NCI-H1436 treated with DMSO at 0.1 percent for 48 hours (cell line): ENCODE measurements around the gene CHID1.
A peak's percentile ranks its signal among the peaks of the same experiment; 100 is the strongest.

ENCODE experiments used
- DNase-seq: peaks from one replicate; lab custom pipeline; 2025; lab: John Stamatoyannopoulos, UW

The CHID1 gene

DNA sequence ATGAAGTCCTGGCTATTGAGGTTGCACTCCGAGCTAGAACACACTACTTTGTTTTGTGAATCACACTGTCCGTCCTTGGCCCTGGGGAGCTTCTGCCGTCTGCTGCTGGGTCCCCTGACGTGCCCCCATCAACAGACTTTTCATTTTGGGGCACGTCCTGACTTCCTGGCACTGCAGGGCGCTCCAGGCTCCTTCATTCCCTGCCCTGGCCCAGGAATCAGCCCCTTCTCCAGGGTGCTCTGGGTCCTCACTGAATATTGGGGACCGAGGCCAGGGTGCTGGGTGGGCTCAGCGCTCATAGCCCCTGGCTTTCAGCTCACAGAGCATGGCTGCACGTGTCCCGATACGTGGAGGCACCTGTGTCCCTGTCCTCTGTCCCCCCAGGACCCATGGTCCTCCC is 45.7 kb downstream of the CHID1 start:
- no peak for DNase-seq

DNA sequence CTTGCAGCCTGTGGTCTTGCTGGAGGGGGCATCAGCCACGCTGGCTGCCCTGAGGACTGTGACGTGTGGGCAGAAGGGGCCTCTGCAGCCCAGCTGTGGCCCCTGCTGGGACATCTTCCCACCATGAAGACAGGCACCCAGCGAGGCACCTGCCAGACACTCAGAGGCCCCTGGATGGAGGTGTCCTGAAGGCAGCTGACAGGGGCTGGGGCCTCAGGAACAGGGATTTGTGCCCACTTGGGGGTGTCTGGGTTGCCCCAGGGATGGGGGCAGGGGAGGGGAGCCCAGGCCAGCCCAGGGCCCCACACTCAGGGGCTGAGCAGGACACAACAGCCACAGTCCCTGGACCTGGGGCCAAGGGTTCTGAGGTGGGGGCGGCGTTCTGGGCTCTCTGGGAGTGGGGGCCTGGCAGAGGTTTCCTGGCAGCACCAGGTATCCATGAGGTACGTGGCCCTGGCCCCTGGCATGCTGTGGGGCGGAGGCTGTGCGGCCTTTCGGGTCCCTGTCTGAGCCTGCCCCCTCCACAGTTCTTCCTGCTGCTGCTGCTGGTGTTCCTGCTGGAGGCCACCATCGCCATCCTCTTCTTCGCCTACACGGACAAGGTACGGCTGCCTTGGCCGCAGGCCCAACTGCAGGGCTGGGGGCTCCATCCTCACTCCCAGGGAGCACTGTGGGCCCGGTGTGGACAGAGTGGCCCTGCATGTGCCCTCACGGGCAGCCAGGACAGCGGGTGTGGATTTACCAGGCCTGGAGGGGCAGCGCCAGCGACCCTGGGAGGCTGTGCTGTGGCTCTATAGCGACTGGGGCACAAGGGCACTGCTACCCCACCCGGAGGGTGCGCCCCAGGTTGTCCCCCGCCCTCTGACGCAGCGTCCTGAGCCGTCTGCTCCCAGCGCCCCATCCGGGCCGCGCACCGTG is 46.4 kb downstream of the CHID1 start:
- no peak for DNase-seq

DNA sequence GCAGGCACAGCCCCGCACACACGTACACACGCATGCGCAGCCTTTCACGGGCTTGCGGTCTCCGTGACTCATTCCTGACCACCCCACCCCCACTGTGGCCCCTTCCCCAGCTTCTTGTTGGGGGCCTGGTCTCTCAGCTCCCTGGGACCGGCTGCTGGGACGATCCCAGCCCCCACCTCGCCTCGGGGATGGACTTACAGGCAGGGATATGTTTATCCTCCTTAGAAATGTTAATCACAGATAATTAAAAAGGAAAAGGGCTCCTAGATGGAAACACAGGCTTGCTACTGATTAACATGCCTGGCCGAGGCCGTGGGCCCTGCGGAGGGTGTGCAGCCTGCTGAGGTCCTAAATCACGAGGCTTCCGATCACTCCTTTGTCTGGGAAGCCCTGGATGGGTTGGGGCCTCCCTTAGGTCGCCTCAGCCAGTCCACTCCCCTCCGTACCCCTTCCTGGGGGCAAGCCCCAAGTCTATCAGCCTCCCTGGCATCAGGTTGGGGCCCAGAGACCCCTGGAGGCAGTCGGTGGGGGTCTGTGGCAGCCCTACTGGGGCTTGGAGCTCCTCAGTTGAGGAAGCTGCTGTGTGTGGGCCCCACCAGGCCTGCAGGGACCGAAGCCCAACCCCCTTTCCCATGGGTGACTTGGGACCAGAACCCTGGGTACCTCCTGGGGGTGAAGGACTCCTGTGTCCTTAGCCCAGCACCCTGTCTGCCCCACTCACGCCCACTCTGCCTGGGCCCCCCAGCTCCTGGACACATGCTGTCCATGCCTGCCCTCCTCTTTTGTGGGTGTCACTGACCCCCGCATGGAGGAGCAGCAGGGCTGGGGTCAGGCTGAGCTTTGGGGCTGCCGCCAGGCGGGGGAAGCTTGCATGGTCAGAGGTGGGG is 47.3 kb downstream of the CHID1 start:
- no peak for DNase-seq

DNA sequence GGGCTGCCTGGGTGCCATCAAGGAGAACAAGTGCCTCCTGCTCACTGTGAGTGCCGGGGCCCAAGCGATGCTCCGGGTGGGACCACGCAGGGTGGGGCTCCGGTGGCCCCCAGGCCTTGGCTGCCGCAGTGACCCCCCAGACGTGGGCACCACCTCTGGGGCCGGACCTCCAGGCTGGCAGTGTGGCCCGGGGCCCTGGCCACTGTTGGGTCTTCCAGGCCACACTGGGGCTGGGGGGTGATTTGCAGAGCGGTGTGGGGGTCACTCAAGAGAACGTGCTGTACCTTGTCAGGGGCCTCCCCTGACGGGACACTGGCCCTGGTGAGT is 48.0 kb downstream of the CHID1 start:
- DNase-seq: no peak

DNA sequence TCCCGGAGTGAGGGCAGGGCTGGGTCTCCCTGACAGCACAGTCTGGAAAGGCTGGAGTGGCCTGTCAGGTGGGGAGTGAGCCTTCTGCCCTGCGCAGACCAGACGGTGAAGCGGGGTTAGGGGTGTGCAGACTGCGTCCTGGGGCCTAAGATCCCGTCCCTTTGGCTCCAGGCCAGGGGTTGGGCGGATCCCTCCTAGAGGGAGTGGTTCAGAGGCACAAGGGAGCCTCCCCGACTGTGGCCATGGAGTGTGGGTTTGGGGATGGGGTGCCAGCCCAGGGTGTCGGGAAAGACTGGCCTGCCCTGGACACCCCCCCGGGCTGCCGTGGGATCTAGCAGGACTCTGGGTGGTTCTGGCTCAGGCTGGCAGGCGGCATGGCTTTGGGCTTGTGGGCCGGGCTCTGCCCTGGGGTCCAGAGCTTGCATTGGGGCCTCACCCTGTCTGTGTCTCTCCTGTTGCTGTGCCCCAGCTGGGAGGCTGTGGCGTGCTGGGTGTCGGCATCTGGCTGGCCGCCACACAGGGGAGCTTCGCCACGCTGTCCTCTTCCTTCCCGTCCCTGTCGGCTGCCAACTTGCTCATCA is 48.4 kb downstream of the CHID1 start:
- DNase-seq: no peak

DNA sequence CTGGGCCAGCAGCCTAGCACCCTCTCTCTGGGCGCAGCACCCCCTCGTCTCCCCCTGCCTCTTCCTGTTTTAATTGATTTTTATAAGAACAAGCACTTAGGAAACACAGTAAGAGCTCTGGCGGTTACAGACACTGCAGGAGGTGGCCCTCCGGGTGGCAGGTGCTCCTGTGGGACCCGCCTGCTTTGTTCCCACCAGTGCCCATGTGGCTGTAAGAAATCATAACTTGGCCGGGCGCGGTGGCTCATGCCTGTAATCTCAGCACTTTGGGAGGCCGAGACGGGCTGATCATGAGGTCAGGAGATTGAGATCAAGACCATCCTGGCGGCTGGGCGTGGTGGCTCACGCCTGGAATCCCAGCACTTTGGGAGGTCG is 49.5 kb downstream of the CHID1 start:
- DNase-seq: peak; percentile 14

DNA sequence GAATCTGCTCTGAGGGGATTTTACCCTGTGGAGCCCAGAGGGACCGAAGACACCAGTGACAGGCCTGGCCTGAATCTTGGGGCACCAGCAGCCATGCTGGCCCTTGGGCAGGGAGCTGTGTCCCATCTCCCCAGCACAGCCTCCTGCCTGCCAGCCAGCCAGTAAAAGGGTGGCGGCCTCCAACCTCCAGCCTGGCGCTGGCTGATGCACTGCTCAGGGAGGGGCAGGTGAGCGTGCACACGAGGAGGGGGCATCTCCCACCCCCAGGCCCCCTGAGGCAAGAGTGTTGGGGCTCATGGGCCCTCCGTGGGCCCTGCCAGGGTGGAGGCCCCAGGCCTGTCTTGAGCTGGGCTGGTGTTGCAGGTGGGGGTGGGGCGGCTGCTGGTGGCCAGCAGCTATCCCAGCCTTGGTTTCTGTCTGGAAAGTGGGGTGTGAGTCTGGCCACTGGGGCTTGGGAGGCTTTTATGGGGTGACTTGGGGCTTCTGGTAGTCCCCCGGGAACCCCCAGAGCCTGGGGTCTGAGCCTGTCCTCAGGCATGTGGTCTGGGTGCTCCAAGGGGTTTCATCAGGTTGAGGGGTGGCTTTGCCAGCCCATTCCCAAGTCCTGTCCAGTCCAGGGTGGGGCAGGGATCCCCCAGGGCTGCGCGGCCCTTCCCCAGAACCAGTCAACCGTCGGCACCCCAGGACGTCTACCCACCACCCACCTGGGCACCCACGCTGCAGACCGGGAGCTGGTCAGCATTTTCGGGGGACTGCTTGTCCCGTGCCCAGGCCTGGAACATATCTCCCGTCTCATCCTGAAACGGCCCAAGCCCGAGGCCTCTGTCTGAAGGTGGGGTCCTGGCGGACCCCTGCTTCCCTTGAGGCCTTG is 50.1 kb downstream of the CHID1 start:
- DNase-seq: no peak

DNA sequence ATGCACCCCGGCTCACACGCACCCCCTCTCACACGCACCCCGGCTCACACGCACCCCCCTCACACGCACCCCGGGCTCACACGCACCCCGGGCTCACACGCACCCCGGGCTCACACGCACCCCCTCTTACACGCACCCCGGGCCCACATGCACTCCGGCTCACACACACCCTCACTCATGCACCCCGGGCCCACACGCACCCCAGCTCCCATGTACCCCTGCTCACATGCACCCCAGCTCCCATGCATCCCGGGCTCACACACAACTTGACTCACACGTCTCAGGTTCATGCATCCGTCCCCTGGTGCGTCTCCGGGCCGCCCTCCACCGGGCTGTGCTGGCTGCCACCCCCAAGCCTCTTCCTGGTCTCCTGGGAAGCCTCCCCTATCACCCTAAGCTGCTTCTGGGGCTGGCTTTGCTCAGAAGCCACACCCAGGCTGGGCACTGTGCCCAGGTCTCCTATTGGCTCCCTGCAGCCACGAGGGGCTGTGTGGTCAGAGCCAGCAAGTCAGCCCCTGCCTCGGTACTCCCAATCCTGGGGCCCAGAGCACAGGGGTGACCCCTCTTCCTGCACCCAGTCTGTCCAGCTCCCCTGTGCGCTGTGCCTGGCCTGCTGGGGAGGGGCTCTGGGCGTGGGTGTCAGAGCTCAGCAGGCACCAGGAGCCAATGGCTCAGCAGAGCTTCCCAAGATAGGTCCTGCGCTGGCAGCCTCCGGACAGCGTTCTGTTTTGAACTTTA is 51.0 kb downstream of the CHID1 start:
- DNase-seq: peak; percentile 57

DNA sequence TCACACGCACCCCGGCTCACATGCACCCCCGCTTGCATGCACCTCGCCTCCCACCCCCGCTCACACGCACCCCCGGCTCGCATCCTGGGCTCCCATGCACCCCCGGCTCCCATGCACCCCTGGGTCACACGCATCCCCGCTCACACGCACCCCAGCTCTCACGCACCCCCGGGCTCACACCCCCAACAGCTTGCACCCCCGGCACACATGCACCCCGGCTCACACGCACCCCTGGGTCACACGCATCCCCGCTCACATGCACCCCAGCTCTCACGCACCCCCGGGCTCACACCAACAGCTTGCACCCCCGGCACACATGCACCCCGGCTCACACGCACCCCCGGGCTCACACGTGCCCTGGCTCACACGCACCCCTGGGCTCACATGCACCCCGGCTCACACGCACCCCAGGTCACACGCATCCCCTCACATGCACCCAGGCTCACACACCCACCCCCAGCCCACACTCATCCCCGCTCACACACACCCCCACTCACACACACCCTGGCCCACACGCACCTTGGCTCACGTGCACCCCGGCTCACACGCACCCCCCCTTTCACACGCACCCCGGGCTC is 51.8 kb downstream of the CHID1 start:
- DNase-seq: no peak

DNA sequence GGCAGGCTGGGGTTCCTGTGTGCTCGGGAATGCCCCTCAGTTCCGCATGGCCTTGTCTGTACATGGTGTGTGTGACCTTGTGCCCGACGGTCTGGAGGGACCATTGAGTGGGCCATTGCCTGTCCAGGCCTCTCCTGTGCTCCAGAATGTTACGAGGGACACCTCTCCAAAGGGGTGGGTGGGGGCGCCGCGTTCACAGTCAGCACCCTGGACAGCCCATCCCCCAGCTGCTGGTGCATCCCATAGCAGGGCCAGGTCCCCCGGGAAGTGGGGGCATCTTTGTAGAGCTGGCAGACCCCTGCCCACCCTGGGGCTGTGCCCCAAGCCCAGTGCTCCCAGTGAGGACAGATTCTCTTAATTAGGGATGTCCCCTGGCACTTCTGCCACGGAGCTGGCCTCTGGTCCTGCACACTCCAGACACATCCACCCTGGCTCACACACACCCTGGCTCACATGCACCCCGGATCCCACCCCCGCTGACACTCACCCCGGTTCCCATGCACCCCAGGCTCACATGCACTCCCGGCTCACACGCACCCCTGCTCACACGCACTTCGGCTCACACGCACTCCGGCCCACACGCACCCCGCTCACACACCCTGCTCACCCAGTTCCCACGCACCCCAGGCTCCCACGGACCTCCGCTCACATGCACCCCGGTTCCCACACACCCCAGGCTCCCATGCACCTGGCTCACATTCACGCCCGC is 52.4 kb downstream of the CHID1 start:
- DNase-seq: no peak

DNA sequence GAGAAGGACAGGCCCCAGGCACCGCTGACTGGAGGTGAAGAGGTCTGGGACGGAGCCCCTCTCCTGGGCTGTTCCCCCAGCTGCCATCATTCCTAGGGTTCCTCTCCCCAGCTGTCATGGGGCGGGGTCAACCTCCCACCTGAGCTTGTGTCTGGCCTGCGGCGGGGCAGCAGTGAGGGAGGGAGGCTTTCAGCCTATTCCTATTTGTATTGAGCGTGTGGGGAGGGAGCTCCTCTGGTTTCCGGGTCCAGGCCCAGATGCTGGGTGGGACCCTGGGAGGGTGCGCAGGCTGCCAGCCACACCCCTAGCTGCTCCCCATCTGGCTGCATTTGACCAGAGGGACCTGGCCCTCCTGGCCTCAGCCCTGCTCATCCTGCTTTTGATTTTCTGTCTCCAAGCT is 54.2 kb downstream of the CHID1 start:
- no peak for DNase-seq

DNA sequence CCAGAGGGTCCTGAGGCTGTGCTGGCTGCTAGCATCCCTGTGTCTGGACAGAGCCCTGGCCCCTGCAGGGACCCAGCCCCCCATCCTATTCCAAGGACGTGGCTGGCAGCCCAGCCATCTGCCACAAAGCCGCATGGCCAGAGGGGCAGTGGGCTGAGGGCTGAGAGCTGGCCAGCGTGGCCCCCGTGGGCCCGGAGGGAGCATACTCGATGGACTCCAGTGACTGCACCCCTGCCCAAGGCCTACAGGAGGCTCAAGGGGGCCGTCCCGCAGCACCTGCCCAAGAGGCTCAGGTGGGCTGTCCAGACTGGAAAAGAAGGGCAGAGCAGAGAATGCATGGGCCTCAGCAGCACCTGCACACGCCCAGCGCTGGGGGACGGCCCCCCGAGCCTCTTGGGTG is 54.8 kb downstream of the CHID1 start:
- no peak for DNase-seq

DNA sequence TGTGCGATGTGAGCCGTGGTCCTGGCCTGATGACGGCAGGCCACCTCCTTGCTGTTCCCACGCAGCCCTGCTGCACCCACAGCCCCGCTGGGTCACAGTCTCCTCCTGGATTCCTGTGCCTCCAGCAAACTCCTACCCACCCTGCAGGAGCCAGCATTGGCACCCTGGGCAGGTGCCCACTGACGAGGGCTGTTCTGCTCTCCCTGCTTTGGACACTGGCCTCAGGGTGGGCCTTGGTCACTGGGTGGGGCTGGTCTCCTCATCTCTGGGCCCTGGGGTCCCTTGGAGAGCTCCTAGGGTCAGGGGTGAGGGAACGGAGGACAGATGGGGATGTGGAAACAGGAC is 55.3 kb downstream of the CHID1 start:
- DNase-seq: no peak

DNA sequence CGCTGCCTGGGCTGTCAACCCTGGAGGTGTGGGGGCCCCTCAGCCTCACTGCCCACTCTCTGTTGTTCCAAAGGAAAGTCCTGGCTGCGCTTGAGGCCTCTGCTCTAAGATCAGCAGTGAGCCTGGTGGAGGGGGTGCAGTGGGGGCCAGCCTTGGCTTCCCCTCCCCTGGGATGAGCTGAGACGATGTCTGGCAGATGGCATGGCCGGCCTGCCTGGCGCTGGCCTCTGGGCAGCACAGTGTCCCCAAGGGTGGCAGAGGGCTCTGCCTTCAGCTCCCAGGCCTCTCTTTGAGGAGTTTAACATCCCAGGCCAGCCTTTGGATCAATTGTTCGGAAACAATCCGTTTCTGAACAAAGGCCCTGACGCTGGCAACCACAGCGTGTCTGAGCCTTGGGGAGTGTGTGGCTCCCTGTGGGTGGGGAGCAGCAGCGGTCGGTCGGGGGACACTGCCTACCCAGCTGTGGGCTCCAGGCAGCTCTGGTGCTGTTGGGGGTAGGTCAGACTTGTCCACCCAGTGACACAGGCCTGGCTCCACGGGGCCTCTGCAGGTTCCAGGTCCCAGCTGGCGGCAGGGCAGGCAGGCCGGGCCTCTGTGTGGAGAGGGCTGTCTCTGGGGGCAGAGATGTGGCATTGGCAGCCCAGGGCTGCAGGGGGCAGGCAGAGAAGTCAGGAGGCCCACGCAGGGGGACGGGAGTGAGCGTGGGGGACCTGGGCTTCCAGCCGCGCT is 55.8 kb downstream of the CHID1 start:
- DNase-seq: no peak

DNA sequence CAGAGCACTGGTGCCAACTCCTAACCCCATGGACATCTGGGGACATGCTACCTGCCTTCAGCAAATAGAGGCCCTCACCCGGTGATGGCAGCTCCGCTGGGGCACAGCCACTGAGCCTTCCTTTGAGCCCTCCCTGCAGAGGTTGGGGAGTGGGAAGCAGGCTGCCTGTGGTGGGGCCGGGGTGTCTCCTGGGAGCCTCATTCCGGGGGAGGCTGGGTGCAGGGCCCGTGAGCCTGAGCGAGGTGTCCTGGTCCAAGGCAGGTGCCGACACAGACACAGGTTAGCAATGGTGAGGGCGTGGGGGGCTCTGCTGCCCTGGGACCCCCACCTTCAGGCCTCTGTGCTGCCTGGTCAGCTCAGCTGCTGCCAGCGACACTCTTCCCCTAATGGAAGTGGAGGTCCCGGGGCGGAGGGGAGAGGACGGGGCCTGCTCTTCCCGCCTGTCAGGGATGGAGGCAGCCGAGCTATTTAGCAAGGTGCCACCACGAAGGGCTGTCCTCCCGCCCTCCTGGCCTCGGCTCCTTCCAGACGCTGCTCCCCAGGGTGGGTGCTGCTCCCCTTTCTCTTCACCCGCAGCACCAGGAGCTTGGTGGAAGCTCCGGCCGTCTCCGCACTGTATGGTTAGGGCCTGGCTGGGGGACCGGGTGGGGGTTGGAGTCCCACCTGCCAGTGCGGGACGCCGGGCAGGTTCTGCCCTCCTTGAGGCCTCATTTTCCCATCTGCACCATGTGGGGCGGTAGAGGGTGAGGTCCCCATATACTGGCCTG is 56.7 kb downstream of the CHID1 start:
- no peak for DNase-seq

DNA sequence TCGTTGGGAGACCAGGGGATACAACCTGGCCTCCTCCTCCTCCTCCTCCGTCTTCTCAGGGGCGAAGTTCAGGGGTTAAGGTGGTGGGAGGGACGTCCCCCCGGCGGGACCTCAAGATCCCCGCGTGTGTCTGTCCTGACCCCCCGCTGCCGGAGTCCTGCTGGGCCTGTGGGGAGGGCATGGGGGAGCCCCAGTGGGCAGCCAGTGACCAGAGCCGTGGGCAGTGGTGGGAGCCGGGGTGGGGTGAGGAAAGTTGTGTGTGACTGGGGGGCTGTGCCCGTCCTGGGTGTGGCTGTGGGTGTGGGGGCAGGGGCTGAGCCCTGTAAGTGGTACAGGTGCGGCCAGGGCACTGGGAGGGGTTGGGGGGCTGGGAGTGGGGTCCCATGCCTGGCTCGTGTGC is 57.8 kb downstream of the CHID1 start:
- DNase-seq: no peak

DNA sequence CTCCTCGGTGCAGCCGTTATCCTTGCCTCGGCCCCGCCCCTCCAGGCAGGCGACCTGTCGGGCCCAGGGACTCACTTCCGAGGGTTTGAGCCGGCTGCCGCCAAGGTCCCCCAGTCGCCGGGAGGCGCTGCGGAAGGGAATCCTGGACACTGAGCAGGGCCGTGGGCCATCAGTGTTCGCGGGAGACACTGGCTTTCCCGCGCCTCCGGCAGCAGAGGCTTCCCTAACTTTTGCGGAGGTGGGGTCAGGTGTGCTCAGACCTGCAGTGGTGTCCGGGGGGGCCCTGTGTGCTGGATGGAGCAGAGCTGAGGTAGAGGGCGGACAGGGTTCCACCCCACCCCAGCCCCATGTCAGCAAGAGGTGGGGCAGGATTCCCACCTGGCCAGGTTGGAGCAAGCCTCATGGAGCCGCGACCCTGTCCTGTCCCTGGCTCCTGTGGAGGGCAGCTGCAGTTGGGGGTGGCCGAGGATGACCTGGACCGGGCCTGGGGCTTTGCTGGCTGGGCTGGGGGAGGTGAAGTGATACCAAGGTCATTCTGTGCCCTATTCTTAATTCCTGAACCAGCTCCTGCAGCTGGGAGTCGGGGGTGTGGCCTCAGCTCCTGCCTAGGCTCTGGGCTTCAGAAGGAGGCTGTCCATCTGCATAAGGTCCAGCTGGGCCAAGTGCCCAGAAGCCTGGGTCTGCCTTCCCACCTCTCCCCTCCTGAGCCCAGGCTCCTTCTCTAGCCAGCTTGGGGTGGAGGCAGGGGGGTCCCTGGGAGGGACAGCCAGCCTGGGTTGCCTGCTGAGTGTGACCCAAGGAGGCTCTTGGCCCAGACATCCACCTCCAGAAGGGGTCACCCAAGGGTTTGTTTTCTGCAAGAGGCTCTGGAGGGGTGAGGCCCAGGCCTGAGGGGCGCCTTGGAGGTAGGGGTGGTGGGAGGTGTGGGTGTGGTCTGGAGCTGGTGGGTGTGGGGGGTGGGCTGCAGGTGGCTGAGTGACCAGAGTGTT is 59.5 kb downstream of the CHID1 start:
- DNase-seq: no peak
